Adrenal gland (tissue), 12 donors: ENCODE measurements around the gene C1orf226. TPM values are rescaled to one million over a fixed set of nuclear protein-coding genes. Genes with fewer than 3 reads are reported as not detected.
A peak's percentile ranks its signal among the peaks of the same experiment; 100 is the strongest.

ENCODE experiments used
- DNase-seq, 7 donors: peaks; one replicate each; pipeline ENCODE4 v3.0.0-alpha.2; 2019 to 2020
- H3K27ac ChIP-seq, 5 donors: fragments of 200-600 bp; sonication (generic) in 4 of 5; 1 replicate in 3 of 5; 2 replicates in 2 of 5; pipeline versions ENCODE4 v1.5.1 to v1.8.0; 2016 to 2020; ENCODE audit warnings: mild to moderate bottlenecking in 1 of 5
- H3K27me3 ChIP-seq: fragments of 200-600 bp; 2 replicates; pipeline ENCODE4 v1.8.0; 2021
- H3K36me3 ChIP-seq, 2 donors: fragments of 200-600 bp; replicated peaks in 1 of 2; 1 replicate in 1 of 2; 2 replicates in 1 of 2; pipeline versions ENCODE4 v1.5.1 to v1.8.0; 2018 to 2022
- H3K4me1 ChIP-seq, 2 donors: fragments of 200-600 bp; replicated peaks in 1 of 2; 1 replicate in 1 of 2; 2 replicates in 1 of 2; pipeline versions ENCODE4 v1.5.1 to v1.8.0; 2018 to 2021
- H3K4me3 ChIP-seq, 4 donors: fragments of 200-600 bp; sonication (generic) in 3 of 4; one replicate each; pipeline ENCODE4 v1.5.1; 2016 to 2018
- H3K9me3 ChIP-seq, 3 donors: fragments of 200-600 bp; sonication (generic) in 1 of 3; replicated peaks in 1 of 3; 1 replicate in 2 of 3; 2 replicates in 1 of 3; pipeline versions ENCODE4 v1.5.1 to v1.8.0; 2016 to 2021
- POLR2A ChIP-seq, 2 donors: fragments of 450-650 bp; IDR thresholded peaks; one replicate each; pipeline ENCODE4 v1.6.1; 2017; ENCODE audit warnings: antibody characterized with exemption in 2 of 2, mild to moderate bottlenecking in 2 of 2, moderate library complexity in 1 of 2
- WGBS, 4 donors: extraction: QIAGEN DNeasy Blood & Tissue Kit in 2 of 4; methylation state at CpG; one replicate each; pipeline versions ENCODE4 v1.1.5 to v1.1.7; 2013 to 2017; 5-methylcytosine and 5-hydroxymethylcytosine counted together
- intact Hi-C, 2 donors: fragments of 100-400 bp; cut with DNase I; formaldehyde crosslinking; loops; one replicate each; pipeline versions ENCODE4 v1.14.1 to v1.15.0; 2022 to 2023
- polyA plus RNA-seq, 3 donors: library from polyadenylated mRNA; stranded (reverse); fragments of 200-250 nt in 2 of 3; fragments of 350-450 nt in 1 of 3; fragmentation: Illumina TruSeq in 1 of 3; extraction: RNeasy Lipid Tissue Mini Kit (QIAGEN cat#74804) in 1 of 3; gene quantifications; one replicate each; pipeline ENCODE4 v1.2.3, GENCODE V29; 2013 to 2014
- total RNA-seq, 9 donors: library from RNA; depleted of rRNA in 4 of 9; stranded (reverse); fragments of >200 nt in 4 of 9; fragments of 120-200 nt in 1 of 9; fragmentation: NEBNext Ultra II Directional in 1 of 9; extraction: Animal tissue kit (Norgen Biotek cat#: 25700) in 1 of 9; gene quantifications; one replicate each; pipeline versions ENCODE4 v1.1.0 to v1.2.4, GENCODE V29; 2013 to 2023
- TF ChIP-seq, protein P1 (sequence below), 6 experiments: fragments of 450-650 bp in 4 of 6; fragments of 200-600 bp in 2 of 6; sonication (generic) in 1 of 6; IDR thresholded peaks; 1 replicate in 5 of 6; 2 replicates in 1 of 6; pipeline versions ENCODE4 v1.5.1 to v1.8.0; 2016 to 2021; ENCODE audit warnings: antibody characterized with exemption in 6 of 6, mild to moderate bottlenecking in 2 of 6, moderate library complexity in 1 of 6
- donor health status: healthy with polysubstance abuse.
- donor health status: Bipolar disorder and iron deficiency.
- donor health status: DM: yes; HTN: yes; CAD: no.
- donor health status: DM: no; HTN: no; CAD: no.
- donor health status: DM: no; HTN: no; CAD: no.
- donor health status: DM: yes; HTN: yes; CAD: no.

The C1orf226 gene
- total and polyA plus RNA-seq, 12 donors = 0.95 to 48.0 (median 6.8) TPM

DNA sequence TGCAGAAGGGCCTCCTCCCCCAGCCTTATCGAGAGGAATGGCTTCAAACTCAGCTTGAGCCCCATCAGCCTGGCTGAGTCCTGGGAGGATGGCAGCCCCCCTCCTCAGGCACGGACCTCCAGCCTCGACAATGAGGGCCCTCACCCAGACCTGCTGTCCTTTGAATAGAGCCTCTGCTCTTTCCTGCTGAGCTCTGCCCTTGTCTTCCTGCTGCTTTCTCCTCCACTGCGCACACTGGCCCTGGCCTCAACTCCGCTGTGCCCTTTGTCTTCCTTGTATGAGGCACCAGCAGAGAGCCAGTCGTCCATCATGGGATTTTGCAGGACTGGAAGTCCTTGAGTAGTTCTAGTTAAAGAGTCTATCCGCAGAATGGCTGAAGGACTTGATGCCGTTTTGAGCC lies 2.0 kb downstream of the C1orf226 start:
- Histone ChIP-seq H3K36me3 (no peaks in the 10 kb centered on the region), H3K27me3 (no peaks in the 10 kb centered on the region), H3K27ac (no peak overlapping the region), H3K4me1 (no peaks in the 10 kb centered on the region), H3K9me3 (no peaks in the 10 kb centered on the region), H3K4me3 (no peak overlapping the region)
- DNase-seq = no peak
- intact Hi-C loops = no loop called here
- 85 to 92% (median 87%) methylated on average over 7 to 8 of the region's 8 CpGs for WGBS, 4 donors
- TF ChIP-seq, protein P1, sequence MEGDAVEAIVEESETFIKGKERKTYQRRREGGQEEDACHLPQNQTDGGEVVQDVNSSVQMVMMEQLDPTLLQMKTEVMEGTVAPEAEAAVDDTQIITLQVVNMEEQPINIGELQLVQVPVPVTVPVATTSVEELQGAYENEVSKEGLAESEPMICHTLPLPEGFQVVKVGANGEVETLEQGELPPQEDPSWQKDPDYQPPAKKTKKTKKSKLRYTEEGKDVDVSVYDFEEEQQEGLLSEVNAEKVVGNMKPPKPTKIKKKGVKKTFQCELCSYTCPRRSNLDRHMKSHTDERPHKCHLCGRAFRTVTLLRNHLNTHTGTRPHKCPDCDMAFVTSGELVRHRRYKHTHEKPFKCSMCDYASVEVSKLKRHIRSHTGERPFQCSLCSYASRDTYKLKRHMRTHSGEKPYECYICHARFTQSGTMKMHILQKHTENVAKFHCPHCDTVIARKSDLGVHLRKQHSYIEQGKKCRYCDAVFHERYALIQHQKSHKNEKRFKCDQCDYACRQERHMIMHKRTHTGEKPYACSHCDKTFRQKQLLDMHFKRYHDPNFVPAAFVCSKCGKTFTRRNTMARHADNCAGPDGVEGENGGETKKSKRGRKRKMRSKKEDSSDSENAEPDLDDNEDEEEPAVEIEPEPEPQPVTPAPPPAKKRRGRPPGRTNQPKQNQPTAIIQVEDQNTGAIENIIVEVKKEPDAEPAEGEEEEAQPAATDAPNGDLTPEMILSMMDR (IDR thresholded peaks at IDR 0.05) = no peak
- no peak for TF ChIP-seq POLR2A (IDR thresholded peaks at IDR 0.05)

DNA sequence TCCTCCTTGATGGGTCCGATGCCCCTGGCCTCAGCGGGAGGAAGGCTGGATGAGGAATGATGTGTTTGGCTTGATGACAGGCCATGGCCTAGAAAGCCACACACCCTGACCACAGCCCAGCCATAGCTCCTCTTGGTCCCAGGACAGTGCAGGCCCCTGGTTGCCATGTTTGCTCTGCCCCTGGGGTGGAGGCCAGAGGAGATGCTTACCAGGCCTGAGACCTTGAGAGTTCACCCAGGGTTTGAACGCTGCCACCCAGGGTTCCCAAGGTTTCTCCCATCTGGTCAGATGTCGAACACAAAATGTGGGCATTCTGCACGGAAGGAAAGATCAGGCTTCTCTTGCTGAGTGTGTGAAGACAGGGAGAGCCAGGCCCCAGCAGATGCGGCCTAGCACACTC lies 2.6 kb downstream of the C1orf226 start:
- no peaks in the 10 kb centered on the region for H3K4me1 ChIP-seq
- peak in 1 of 7 donors; percentile 28 for DNase-seq
- no peaks in the 10 kb centered on the region for H3K9me3 ChIP-seq
- no peaks in the 10 kb centered on the region for H3K27me3 ChIP-seq
- H3K36me3 ChIP-seq = no peaks in the 10 kb centered on the region
- TF ChIP-seq POLR2A (IDR thresholded peaks at IDR 0.05) = no peak
- TF ChIP-seq, protein P1 (IDR thresholded peaks at IDR 0.05) = no peak
- no peak overlapping the region for H3K27ac ChIP-seq
- intact Hi-C loops = no loop called here
- 84 to 93% (median 91%) methylated on average over 6 of the region's 6 CpGs for WGBS, 4 donors
- H3K4me3 ChIP-seq = no peak overlapping the region

DNA sequence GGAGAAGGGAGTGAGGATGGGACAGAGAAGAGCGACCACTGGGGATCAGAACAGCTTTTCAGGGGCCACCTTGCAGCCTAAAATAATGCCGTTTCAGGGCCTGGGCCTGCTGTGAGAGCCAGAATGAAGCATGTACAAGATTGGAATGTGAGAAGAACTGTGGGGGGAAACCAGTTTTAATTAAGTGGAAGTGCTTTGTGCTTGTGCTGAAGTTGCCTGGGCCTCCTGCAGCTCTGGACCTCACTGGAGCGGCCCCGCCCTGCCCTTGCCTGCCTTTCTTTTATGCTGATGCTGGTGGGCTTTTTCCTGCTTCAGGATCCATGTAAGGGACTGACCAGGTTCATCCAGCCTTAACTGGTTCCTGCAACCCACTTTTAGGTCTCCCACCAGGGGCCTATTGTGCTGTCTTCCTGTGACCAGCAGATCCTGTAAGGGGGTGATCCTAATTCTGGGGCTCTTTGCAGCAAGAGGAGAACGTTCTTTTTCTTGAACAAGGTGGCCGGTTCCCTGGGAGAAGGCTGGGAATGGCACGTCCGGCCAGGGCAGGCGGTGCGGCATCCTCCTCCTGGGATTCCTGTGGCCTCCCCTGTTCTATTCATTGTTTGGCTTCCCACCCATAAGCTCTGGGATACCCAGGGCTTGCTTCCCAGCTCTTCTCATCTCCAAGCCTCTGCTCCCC lies 3.2 kb downstream of the C1orf226 start:
- DNase-seq = no peak
- no peaks in the 10 kb centered on the region for H3K27me3 ChIP-seq
- H3K9me3 ChIP-seq = no peaks in the 10 kb centered on the region
- H3K4me1 ChIP-seq = no peaks in the 10 kb centered on the region
- H3K36me3 ChIP-seq = no peaks in the 10 kb centered on the region
- 90 to 99% (median 96%) methylated on average over 9 to 10 of the region's 10 CpGs for WGBS, 4 donors
- TF ChIP-seq, protein P1 (IDR thresholded peaks at IDR 0.05) = no peak
- TF ChIP-seq POLR2A (IDR thresholded peaks at IDR 0.05) = no peak
- intact Hi-C loops = no loop called here
- no peak overlapping the region for H3K4me3 ChIP-seq
- H3K27ac ChIP-seq = no peak overlapping the region

DNA sequence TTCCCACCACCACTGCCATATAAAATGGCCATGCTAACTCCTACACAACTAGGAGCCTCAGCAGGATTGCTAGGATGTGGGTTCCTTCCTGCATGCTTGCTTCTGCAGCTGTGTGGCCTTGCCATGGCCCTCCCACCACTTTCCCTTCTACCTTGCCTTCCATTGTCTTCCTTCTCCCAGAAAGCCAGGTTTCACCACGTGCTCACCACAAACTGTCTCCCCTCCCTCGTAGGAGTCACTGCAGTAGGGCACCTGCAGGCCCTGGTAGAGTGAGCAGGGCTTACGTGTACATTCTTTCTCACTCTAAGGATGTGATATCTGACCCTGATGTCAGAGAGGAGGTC lies 3.7 kb downstream of the C1orf226 start:
- intact Hi-C loops = no loop called here
- no peak for DNase-seq
- Histone ChIP-seq H3K4me3 (no peak overlapping the region), H3K36me3 (no peaks in the 10 kb centered on the region), H3K9me3 (no peaks in the 10 kb centered on the region), H3K27me3 (no peaks in the 10 kb centered on the region), H3K27ac (no peak overlapping the region), H3K4me1 (no peaks in the 10 kb centered on the region)
- no peak for TF ChIP-seq POLR2A (IDR thresholded peaks at IDR 0.05)
- TF ChIP-seq, protein P1 (IDR thresholded peaks at IDR 0.05) = no peak
- 85 to 90% (median 89%) methylated on average over 3 of the region's 3 CpGs for WGBS, 4 donors
